Measurements from ENCODE around the gene XCR1.
"Not testable (repeated sequence)": the region's sequence is repeated elsewhere in the genome, so short reads cannot be mapped to it uniquely, and the experiment has no call there.

Gene XCR1

GRCh38 chr3:46006238-46007032 is 20.8 kb downstream of the XCR1 start:
- H3K4me2 ChIP-seq (ENCODE audit: low read length) = no peak overlapping the region
- peaks cover 2% of the 10 kb centered on the region; the same call in 1 of the 2 replicates for H3K27me3 ChIP-seq (ENCODE audit: control insufficient read depth, low read length)
- no peaks in the 10 kb centered on the region for H3K4me1 ChIP-seq (ENCODE audit: control insufficient read depth, low read length)
- H3K79me2 ChIP-seq (ENCODE audit: control insufficient read depth, low read length) = no peaks in the 10 kb centered on the region
- no peaks in the 10 kb centered on the region for H3K36me3 ChIP-seq (ENCODE audit: control insufficient read depth, low read length)
- H3F3A ChIP-seq (ENCODE audit: control insufficient read depth, insufficient read depth) = no peaks in the 10 kb centered on the region
- TF ChIP-seq EZH2phosphoT487 (IDR thresholded peaks at IDR 0.05; ENCODE audit: borderline replicate concordance, low read length) = no peak
- H3K4me3 ChIP-seq (ENCODE audit: low read length) = no peak overlapping the region
- H3K9me2 ChIP-seq (replicated peaks; ENCODE audit: control insufficient read depth, low read length) = no peaks in the 10 kb centered on the region
- no peaks in the 10 kb centered on the region for H4K20me1 ChIP-seq (ENCODE audit: control insufficient read depth, insufficient read depth, low read depth, low read length)
- H3K9me3 ChIP-seq (ENCODE audit: control insufficient read depth, insufficient read depth, low read length) = no peaks in the 10 kb centered on the region
- H3K27ac ChIP-seq (ENCODE audit: low read depth, low read length) = no peak overlapping the region

- H3K4me1 ChIP-seq (ENCODE audit: control insufficient read depth, low read length); H3K4me3 ChIP-seq (ENCODE audit: low read length); H3K27me3 ChIP-seq (ENCODE audit: control insufficient read depth, low read length); H3K9me3 ChIP-seq (ENCODE audit: control insufficient read depth, insufficient read depth, low read length); H3K79me2 ChIP-seq (ENCODE audit: control insufficient read depth, low read length); H3K9me2 ChIP-seq (replicated peaks; ENCODE audit: control insufficient read depth, low read length); H3K36me3 ChIP-seq (ENCODE audit: control insufficient read depth, low read length); H3F3A ChIP-seq (ENCODE audit: control insufficient read depth, insufficient read depth); H3K27ac ChIP-seq (ENCODE audit: low read depth, low read length); H3K4me2 ChIP-seq (ENCODE audit: low read length); H4K20me1 ChIP-seq (ENCODE audit: control insufficient read depth, insufficient read depth, low read depth, low read length): not testable (repeated sequence)
Measured at GRCh38 chr3:46003706-46004105, 23.6 kb downstream of the XCR1 start.

DNA sequence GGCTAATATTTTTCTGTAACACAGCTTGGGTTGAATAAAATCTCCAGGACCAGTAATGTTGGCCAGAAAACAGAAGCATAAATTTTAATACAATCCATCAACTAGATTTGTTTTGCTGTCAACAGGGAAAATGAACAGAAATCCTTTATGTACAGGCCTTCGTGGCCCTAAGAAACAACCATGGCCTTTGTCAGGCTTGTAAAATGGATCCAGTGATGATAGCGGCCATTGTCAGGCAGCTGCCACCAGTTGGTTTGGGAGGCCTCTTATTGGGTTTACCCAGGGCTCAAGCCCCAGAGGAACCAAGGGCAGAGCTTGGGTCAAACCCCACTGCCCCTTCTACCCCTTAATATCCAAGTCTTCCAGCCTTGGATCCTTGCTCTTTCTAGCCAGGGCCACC is 26.1 kb downstream of the XCR1 start:
- Histone ChIP-seq H3K9me2 (replicated peaks; ENCODE audit: control insufficient read depth, low read length) (no peaks in the 10 kb centered on the region), H3K27me3 (ENCODE audit: control insufficient read depth, low read length) (no peaks in the 10 kb centered on the region), H4K20me1 (ENCODE audit: control insufficient read depth, insufficient read depth, low read depth, low read length) (no peaks in the 10 kb centered on the region), H3K4me3 (ENCODE audit: low read length) (no peak overlapping the region), H3F3A (ENCODE audit: control insufficient read depth, insufficient read depth) (no peaks in the 10 kb centered on the region), H3K9me3 (ENCODE audit: control insufficient read depth, insufficient read depth, low read length) (no peaks in the 10 kb centered on the region; the same call in 1 of the 2 replicates), H3K27ac (ENCODE audit: low read depth, low read length) (no peak overlapping the region), H3K4me2 (ENCODE audit: low read length) (no peak overlapping the region), H3K79me2 (ENCODE audit: control insufficient read depth, low read length) (no peaks in the 10 kb centered on the region), H3K36me3 (ENCODE audit: control insufficient read depth, low read length) (no peaks in the 10 kb centered on the region), H3K4me1 (ENCODE audit: control insufficient read depth, low read length) (peaks cover 3% of the 10 kb centered on the region)
- TF ChIP-seq, protein P1, sequence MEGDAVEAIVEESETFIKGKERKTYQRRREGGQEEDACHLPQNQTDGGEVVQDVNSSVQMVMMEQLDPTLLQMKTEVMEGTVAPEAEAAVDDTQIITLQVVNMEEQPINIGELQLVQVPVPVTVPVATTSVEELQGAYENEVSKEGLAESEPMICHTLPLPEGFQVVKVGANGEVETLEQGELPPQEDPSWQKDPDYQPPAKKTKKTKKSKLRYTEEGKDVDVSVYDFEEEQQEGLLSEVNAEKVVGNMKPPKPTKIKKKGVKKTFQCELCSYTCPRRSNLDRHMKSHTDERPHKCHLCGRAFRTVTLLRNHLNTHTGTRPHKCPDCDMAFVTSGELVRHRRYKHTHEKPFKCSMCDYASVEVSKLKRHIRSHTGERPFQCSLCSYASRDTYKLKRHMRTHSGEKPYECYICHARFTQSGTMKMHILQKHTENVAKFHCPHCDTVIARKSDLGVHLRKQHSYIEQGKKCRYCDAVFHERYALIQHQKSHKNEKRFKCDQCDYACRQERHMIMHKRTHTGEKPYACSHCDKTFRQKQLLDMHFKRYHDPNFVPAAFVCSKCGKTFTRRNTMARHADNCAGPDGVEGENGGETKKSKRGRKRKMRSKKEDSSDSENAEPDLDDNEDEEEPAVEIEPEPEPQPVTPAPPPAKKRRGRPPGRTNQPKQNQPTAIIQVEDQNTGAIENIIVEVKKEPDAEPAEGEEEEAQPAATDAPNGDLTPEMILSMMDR (IDR thresholded peaks at IDR 0.05; ENCODE audit: low read depth, low read length, poor library complexity, severe bottlenecking) = no peak
- TF ChIP-seq EZH2phosphoT487 (IDR thresholded peaks at IDR 0.05; ENCODE audit: borderline replicate concordance, low read length) = no peak

DNA sequence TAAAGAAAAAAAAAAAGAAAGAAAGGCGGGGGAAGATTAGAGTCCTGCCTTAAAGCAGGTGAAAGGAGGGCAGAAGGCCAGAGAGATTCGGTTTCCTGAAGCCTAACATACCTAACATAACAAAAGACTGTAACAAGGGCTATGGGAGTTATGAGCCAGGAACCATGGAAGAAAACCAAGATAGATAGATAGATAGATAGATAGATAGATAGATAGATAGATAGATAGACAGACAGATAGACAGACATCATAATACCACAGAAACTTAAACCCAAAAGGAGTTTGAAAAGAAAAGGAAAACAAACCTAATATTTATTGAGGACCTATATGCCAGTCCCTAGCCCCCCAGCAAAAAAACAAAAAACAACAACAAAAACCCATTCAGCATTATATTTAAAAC is 29.3 kb downstream of the XCR1 start:
- peaks cover 24% of the 10 kb centered on the region for H3K4me1 ChIP-seq (ENCODE audit: control insufficient read depth, low read length)
- H3K36me3 ChIP-seq (ENCODE audit: control insufficient read depth, low read length) = peaks cover 3% of the 10 kb centered on the region; the same call in 1 of the 2 replicates
- no peaks in the 10 kb centered on the region for H3K27me3 ChIP-seq (ENCODE audit: control insufficient read depth, low read length)
- no peak for TF ChIP-seq EZH2phosphoT487 (IDR thresholded peaks at IDR 0.05; ENCODE audit: borderline replicate concordance, low read length)
- TF ChIP-seq, protein P1 (IDR thresholded peaks at IDR 0.05; ENCODE audit: low read depth, low read length, poor library complexity, severe bottlenecking) = no peak
- no peak overlapping the region for H3K4me2 ChIP-seq (ENCODE audit: low read length)
- H3K9me3 ChIP-seq (ENCODE audit: control insufficient read depth, insufficient read depth, low read length) = no peaks in the 10 kb centered on the region; the same call in 1 of the 2 replicates
- no peaks in the 10 kb centered on the region for H3K9me2 ChIP-seq (replicated peaks; ENCODE audit: control insufficient read depth, low read length)
- H3K27ac ChIP-seq (ENCODE audit: low read depth, low read length) = no peak overlapping the region
- peaks cover 25% of the 10 kb centered on the region for H3K79me2 ChIP-seq (ENCODE audit: control insufficient read depth, low read length)
- H3K4me3 ChIP-seq (ENCODE audit: low read length) = no peak overlapping the region
- no peaks in the 10 kb centered on the region for H3F3A ChIP-seq (ENCODE audit: control insufficient read depth, insufficient read depth)
- no peaks in the 10 kb centered on the region for H4K20me1 ChIP-seq (ENCODE audit: control insufficient read depth, insufficient read depth, low read depth, low read length)

- H3F3A ChIP-seq (ENCODE audit: control insufficient read depth, insufficient read depth); H3K36me3 ChIP-seq (ENCODE audit: control insufficient read depth, low read length); H3K27ac ChIP-seq (ENCODE audit: low read depth, low read length); H4K20me1 ChIP-seq (ENCODE audit: control insufficient read depth, insufficient read depth, low read depth, low read length); H3K4me2 ChIP-seq (ENCODE audit: low read length); H3K4me3 ChIP-seq (ENCODE audit: low read length); H3K9me2 ChIP-seq (replicated peaks; ENCODE audit: control insufficient read depth, low read length); H3K9me3 ChIP-seq (ENCODE audit: control insufficient read depth, insufficient read depth, low read length); H3K27me3 ChIP-seq (ENCODE audit: control insufficient read depth, low read length): not testable (repeated sequence)
- H3K4me1 ChIP-seq (ENCODE audit: control insufficient read depth, low read length) = peaks cover 29% of the 10 kb centered on the region
- peaks cover 30% of the 10 kb centered on the region for H3K79me2 ChIP-seq (ENCODE audit: control insufficient read depth, low read length)
Measured at GRCh38 chr3:45997499-45997898, 29.8 kb downstream of the XCR1 start.
